Iris pigment epithelial cell (primary cell): ENCODE measurements around the gene PCDH15.
"Not testable (repeated sequence)": the region's sequence is repeated elsewhere in the genome, so short reads cannot be mapped to it uniquely, and the experiment has no call there.

ENCODE experiments used
- DNase-seq: peaks from one replicate; pipeline ENCODE4 v3.0.0-alpha.2; 2011; ENCODE audit warnings: low read depth

PCDH15 gene

DNA sequence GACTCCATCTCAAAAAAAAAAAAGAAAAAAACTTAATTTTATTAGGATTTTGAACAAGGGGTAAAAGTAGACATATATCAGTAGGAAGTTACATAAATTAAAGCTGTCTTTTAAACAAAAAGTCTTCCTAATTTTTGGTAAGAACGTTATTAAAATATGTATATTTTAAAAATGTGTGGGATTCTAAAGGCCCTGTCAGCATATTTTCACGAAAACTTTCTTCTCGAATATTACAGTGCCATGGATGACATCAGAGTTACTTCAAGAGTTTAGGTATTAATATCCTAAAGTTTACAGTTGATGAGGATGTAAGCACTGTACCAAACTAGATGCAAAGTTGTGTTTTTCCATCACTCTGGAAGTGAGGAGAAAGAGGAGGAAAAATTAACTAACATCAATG lies 820.8 kb downstream of the PCDH15 start:
- no peak for DNase-seq

DNA sequence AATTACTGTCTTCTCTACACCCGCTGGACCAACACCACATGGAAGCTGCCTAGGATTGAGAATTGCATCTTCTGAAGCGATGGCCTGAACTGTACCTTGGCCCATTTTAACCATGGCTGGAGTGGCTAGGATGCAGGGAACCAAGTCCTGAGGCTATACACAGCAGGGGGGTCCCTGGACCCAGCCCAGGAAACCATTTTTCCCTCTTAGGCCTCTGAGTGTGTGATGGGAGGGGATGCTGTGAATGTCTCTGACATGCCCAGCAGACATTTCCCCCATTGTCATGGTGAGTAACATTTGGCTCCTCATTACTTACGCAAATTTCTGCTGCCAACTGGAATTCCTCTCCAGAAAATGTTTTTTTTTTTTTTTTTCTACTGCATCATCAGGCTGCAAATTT lies 822.7 kb downstream of the PCDH15 start:
- DNase-seq: no peak

DNA sequence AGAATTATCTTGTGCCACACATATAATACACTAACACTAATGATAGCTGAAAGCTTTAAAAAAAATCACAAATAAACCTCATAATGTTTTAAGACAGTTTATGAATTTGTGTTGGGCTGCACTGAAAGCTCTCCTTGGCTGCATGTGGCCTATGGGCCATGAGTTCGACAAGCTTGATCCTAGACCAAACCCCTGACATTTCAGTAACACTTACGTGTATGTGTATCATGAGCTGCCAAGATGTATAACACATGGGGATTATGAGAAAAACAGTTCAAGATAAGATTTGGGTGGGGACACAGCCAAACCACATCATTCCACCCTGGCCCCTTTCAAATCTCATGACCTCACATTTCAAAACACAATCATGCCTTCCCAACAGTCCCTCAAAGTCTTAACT lies 823.8 kb downstream of the PCDH15 start:
- no peak for DNase-seq

DNA sequence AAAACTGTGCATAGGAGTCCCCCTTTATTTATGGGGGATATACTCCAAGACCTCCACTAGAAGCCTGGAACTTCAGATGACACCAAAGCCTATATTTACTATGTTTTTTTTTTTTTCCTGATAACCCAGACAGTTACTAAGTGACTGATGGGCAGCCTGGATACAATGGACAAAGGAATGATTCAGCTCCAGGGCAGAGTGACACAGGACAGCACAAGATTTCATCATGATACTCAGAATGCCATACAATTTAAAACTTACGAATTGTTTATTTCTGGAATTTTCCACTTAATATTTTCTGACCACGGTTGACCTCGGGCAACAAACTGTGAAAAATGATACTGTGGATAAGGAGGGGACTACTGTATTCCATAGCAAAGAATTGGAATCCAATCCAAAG lies 843.6 kb downstream of the PCDH15 start:
- no peak for DNase-seq

DNA sequence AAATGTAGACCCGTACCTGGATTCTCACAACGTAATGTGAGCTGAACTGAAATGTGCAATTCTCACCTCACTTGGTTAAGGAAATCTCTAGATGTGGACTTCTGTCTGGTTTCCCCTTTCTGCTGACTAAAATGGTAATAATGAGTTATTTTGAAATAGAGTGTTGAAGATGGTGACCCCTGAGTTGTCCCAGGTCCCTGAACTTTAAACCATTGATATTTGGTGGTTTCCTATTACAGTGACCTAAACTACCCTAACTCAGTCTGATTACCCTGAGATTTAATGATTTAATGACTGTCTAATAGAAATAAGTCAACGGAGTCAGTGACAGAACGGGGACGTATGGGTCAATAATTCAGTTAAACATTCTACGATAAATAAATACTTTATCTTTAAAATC lies 845.9 kb downstream of the PCDH15 start:
- no peak for DNase-seq

DNA sequence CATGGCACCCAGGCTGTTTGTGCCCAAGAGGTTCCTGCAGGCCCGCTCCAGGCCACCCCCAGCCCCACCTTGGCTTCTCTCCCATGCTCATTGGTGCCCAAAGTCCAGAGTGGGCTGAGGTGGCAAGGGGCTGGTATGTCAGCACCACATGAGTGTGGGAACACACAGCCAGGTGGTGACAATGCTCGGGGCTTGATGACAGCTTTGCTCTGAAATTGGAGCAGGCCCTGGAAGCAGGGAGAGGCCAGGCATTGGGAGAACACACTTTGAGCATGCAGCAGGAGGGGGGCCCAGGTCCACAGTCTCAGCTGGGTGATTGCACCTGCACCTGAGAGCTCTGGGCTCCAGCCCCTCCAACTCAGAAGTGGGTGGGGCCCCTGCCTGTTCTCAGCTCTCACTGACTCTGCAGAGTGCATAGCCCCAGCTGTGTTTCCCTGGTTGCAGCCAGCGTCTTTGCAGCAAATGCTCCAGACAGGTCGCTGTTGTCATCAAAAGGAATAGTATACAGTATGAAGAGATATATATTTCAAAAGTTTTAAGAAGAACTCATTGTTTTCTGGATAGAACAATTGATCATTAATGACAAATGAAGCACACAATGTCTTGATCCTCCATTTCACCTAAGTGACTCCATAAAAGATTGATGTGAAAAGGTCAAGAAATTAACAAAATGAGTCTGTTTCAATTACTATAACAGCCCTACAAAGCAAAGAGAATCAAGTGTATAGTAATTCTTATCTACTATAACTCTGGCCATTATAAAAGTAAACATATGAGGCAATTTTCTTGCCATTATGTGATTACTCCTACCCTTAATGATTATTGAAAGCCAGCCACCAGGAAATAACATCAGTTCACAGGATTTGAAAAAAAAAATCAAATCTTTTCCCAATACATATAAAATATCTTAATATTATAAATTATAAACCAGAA lies 848.1 kb downstream of the PCDH15 start:
- DNase-seq: no peak

DNA sequence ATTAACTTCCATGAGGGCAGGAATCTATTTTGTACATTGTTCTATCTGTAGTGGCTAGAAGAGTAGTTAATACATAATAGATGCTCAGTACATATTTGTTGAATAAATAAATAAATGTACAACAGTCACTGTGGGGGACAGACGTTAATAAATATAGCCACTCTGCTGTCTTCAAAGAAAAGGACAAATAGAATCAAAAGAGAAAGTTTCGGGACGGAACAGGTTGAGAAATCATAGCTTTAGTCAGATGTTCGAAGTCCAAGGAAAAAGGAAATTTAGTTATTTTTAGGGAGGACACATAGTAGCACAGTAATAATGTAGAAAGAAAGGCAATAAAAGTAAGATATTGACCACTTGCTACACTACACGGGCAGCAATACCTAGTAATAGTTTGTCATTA lies 861.4 kb downstream of the PCDH15 start:
- DNase-seq: no peak

DNA sequence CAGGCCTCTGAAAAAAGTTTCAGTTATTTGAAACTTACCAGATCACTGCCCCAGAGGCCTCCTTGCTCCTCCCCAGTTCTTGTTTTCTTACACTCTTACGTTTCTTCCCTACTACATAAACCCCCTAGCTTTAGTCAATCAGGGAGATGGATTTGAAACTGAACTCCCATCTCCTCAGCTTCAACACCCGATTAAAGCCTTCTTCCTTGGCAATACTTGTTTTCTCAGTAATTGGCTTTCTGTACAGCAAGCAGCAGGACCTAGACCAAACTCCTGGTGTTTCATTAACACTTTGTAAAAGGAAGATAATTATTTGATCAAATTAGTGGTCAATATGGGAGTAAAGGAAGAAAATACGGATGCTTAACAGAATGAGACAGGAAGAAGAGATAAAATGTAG lies 870.4 kb downstream of the PCDH15 start:
- DNase-seq: no peak

DNA sequence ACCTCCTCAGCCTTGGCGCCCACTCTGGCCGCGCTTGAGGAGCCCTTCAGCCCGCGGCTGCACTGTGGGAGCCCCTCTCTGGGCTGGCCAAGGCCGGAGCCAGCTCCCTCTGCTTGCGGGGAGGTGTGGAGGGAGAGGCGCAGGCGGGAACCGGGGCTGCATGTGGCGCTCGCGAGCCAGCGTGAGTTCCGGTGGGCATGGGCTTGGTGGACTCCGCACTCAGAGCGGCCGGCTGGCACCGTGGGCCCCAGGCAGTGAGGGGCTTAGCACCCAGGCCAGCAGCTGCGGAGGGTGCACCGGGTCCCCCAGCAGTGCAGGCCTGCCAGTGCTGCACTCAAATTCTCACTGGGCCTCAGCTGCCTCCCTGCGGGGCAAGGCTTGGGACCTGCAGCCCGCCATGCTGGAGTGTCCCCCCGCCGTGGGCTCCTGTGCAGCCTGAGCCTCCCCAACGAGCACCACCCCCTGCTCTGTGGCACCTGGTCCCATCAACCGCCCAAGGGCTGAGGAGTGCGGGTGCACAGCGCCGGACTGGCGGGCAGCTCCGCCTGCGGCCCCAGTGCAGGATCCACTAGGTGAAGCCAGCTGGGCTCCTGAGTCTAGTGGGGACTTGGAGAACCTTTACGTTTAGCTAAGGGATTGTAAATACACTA lies 876.9 kb downstream of the PCDH15 start:
- DNase-seq: not testable (repeated sequence)

DNA sequence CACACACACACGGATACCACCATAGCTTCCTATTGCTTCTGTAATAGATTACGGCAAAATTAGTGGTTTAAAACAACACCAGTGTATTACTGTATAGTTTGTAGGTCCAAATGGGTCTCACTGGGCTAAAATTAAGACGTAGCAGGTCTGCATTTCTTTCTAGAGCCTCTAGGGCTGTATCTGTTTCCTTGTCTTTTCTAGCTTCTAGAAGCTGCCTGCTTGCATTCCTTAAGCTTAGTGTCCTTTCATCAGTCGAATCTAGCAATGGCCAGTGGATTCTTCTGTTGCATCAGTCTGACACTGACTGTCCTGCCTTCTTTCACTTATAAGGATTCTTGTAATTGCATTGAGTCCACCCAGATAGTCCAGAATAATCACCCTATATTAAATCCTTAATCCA lies 882.3 kb downstream of the PCDH15 start:
- DNase-seq: no peak

DNA sequence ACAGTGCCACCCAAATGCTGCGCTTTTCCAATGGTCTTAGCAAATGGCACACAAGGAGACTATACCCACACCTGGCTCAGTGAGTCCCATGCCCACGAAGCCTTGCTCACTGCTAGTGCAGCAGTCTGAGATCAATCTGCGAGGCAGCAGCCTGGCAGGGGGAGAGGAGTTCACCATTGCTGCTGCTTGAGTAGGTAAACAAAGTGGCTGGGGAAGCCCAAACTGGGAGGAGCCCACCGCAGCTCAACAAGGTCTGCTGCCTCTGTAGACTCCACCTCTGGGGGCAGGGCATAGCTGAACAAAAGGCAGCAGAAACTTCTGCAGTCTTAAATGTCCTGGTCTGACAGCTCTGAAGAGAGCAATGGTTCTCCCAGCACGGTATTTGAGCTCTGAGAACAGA lies 891.2 kb downstream of the PCDH15 start:
- DNase-seq: no peak

DNA sequence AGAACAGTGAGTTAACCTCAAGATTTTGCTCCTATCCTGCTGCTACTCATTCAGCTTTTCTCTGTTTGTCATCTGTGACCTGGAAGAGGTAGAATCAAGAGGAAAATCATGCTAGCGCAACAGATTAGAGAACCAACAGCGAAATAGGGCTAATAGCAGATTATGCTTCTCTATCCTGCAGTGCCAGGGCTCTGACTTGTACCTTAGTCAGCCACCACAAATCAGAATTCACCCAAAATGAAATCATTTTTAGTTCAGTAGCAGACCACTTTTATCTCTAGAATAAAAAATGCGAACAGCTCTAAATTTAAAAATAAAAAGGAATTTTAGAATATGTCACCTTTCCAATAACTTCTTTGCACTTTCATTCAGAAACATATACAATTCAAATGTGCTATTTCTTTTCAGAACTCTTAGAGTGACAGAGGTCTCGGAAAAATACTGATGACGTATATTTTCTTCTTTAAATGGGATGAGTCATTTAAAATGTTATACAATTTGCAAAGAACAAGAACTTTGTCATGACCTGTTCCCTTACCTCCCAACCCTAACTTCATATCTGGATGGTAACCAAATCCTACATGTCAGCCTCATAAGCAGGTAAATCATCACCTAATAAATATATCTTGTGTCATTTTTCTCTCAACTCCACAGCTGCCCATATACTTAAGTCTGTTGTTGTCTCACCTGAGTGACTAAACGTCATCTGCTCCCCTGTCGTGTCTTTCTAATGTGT lies 896.4 kb downstream of the PCDH15 start:
- DNase-seq: peak; percentile 0

DNA sequence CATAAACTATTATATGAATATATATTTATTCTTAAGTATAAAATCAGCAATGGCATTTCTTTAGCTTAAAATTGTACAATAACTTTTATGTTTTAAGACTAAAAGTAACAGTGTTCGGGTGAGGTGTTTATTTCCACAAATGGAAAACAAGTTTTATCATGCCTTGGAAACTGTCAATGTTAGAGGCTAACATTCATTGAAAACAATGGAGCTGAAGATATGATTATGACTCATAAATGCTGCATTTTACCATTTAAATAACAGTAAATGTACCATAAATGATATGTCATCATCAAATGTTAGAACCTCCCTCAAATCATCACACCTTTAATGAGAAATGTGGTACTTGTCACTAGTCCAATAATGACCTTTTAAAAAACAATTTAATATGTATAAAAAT lies 897.3 kb downstream of the PCDH15 start:
- no peak for DNase-seq

DNA sequence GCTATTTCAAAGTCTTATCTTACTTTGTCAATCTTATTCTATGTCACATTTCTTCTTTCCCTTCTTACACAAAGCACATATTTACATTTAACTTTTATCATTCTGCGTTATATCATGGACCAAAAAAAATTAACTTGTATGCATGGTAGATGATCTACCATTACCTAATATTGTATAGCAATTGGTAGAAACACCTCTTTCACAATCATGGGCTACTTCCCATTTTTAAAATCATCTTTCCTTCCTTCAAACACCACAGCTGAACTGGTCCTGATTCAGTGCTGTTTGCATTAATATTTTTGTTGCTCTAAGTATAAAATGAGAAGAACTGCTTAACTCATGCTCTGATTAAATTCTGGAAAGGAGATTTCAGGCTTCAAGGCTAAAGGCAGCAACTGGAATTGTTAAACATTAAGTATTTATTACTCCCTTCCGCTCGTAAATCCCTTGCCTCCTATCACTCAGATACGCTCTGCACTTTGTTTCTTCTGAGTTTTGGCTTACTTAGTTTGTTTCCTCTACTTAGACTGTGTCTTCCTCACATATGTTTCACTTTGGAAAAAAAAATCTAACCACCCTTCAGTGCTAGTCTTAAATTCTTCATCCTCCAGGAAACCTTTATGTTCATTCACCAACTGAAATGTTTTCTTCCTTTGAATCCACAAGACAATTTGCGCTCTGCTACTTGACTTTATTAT lies 901.4 kb downstream of the PCDH15 start:
- no peak for DNase-seq

DNA sequence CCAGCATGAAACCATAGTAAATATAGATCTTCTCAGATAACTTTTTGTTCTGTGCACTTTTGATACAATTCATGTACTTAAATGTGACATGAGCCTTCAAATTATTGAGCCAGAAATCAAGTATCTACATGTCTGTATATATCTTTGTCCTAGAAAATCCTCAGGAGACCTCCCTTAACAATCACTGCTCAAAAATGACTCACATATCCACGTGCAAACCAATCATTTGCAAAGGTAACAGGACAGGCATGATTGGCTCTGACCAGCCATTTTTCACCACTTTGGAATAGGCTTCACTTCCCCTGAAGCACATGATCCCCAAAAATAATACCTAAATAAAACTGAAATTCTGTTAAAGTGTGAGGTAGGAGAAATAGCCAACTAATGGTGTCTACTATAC lies 902.5 kb downstream of the PCDH15 start:
- DNase-seq: no peak

DNA sequence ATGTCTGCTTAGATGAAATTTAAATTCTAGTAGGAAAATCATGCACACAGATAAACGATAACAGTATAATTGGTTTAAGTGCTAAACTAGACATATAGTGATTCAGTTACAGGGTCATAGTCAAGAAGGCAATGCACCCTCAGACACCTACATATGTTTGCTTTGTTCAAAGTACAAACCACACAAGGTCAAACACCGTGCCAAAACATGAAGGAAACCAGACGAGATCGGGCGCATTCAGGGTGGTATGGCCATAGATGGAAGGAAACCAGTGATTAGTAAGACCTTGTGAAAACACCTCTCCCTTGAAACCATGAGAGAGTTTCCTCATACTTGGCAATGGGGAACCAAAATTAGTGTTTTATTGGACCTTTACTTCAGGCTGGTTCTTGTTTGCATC lies 906.9 kb downstream of the PCDH15 start:
- DNase-seq: no peak

DNA sequence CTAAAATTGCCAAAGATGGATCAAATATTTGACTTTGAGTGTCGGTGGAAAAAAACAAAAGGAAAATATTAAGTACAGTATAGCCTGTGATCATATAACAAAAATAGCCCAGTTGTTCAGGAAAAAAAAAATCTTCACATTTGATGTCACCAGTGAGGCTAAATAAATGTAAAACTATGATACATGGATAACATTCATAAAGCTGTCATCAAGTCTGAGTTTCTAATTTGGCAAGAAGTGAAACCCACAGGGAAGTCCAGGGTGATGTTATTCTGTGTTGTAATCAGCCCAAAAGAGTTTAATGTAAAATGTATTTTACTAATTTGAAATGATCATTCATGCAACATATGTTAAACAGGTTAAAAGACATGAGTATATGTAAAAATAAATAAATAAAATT lies 908.0 kb downstream of the PCDH15 start:
- no peak for DNase-seq

DNA sequence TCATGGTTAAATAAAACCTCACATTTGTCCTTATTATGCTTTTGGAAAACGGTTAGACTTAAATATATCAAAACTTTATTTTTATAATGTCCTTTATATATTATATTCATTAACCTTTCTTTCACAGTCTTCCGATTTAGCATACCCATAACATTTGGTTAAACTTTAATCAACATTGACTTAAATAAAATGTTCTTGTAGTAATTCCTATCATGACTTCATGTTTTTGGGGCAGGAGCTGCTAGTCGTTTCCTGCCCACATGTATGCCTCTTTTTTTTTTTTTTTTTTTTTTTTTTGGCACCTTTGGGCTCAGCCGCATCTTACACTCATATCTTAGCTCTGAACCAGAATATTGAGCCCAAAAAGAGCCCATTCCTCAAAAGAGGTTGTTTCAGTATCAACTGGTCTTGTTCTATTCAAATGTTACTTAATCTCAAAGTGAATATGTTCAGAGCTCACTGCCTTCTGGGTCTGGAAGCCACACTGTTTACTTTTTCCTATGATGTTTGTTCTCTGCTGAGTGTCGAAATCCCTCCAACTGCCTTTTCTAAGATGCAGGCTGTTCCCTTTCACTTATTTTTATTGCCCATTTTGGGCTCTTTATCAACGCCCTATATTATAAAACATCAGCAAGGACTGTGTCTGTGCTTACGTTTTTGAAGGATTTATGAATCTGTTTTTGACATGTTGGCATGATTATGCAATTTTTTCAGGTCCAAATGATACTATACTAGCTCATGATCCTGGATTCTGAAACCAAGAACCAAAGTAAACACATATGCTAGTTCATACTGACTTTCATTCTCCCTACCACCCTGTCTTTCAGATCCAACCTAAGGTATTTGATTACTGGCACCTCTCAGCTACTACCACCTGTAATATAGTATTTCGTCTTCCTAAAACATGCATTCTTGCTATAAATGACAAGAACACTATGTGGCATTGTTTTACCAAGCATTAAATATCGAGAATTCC lies 914.4 kb downstream of the PCDH15 start:
- DNase-seq: no peak

DNA sequence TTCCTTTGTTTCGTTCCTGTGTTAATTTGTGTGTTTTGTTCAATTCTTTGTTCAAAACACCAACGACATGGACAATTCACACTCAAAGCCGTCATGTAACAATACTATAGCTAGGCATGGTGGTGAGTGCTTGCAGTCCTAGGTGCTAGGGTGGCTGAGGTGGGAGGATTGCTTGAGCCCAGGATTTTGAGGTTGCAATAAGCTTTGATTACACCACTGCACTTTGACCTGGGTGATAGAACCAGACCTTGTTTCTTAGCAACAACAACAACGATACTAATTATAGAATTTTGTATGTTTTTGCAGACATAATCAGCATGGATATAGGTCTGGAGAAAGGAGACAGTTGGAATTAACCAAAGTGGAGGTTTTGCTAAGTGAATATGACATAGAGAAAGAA lies 936.2 kb downstream of the PCDH15 start:
- no peak for DNase-seq

DNA sequence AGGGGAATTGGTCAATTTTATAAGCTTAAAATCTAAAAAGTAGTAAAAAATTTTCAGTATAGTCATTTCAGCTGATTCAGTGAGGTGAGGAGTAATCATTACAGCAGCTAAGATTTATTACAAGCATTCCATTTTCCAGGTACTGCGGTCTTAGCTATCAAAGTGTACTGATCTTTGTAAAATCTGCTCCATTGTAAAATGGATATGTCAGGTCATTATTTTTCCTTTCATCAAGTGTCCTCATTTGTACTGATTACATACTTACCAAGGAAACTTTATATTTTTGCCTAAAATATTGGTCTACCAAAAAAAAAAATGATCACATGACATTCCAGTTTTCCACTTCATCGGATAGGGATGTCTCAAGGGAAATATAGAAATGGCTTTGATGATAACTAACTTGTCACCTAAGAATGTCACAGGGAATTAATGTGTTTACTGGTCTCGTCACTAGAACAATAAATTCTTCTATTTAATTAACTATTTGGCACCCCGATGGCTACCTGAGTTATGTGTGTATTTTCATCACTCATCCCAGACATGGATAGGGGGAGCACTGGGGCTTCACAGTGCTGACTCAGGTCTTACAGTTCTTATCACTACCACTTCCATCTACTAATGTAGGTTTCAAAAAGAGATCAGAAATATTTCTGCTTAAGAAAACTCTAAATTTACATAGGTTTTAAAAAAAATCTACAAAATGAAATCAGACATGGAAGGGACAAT lies 948.4 kb downstream of the PCDH15 start:
- DNase-seq: no peak
